OCI-LY3 (cell line): ENCODE data around the gene CITED1.

Experiments
- H2AFZ ChIP-seq: fragments of 200-600, 300-600 bp; shearing (Covaris generic); 2 replicates; pipeline ENCODE4 v1.6.0; 2014; ENCODE audit warnings: antibody characterized with exemption, low read depth, low read length
- H3K27ac ChIP-seq: fragments of 200-600, 300-600 bp; sonication (generic); 2 replicates; pipeline ENCODE4 v1.5.1; 2014; ENCODE audit warnings: mild to moderate bottlenecking, low read length, moderate library complexity, mixed read lengths
- H3K27me3 ChIP-seq: fragments of 200-600, 300-600 bp; sonication (generic); 2 replicates; pipeline ENCODE4 v1.6.1; 2014; ENCODE audit warnings: low read depth, low read length, mixed read lengths
- H3K36me3 ChIP-seq: fragments of 200-600, 300-600 bp; sonication (generic); replicated peaks from 2 replicates; pipeline ENCODE3; 2014; ENCODE audit warnings: low read depth, low read length, mixed read lengths
- H3K4me1 ChIP-seq: fragments of 300-600, 200-600 bp; sonication (generic); 2 replicates; pipeline ENCODE4 v1.6.1; 2014; ENCODE audit warnings: low read length, mixed read lengths
- H3K4me2 ChIP-seq: fragments of 200-600, 300-600 bp; sonication (generic); 2 replicates; pipeline ENCODE4 v1.6.1; 2014; ENCODE audit warnings: low read length, mixed read lengths
- H3K4me3 ChIP-seq: fragments of 300-600, 200-600 bp; sonication (generic); 2 replicates; pipeline ENCODE4 v1.5.1; 2014; ENCODE audit warnings: antibody characterized with exemption, mild to moderate bottlenecking, low read length, moderate library complexity
- H3K79me2 ChIP-seq: fragments of 300-600, 200-600 bp; shearing (Covaris generic); 2 replicates; pipeline ENCODE4 v1.6.1; 2014; ENCODE audit warnings: mild to moderate bottlenecking, low read length, mixed read lengths
- H3K9ac ChIP-seq: fragments of 300-600, 200-600 bp; shearing (Covaris generic); 2 replicates; pipeline ENCODE4 v1.6.0; 2014; ENCODE audit warnings: mild to moderate bottlenecking, low read length, moderate library complexity
- H3K9me3 ChIP-seq: fragments of 200-600, 300-600 bp; shearing (Covaris generic); 2 replicates; pipeline ENCODE4 v1.6.1; 2014; ENCODE audit warnings: low read length, mixed read lengths; ENCODE audit not compliant: insufficient read depth
- H4K20me1 ChIP-seq: fragments of 200-600, 300-600 bp; sonication (generic); 2 replicates; pipeline ENCODE4 v1.6.1; 2016; ENCODE audit warnings: low read length, mixed read lengths; ENCODE audit not compliant: insufficient read depth
- EZH2phosphoT487 ChIP-seq: fragments of 200-600 bp; shearing (Covaris generic); IDR thresholded peaks from 2 replicates; pipeline ENCODE4 v1.6.1; 2018; ENCODE audit warnings: antibody characterized with exemption, mixed run types, low read depth
- TF ChIP-seq, protein P1 (sequence below): fragments of 200-600, 300-600 bp; sonication (generic); IDR thresholded peaks from 2 replicates; pipeline ENCODE4 v1.5.1; 2014; ENCODE audit warnings: antibody characterized with exemption, low read length, low read depth

The CITED1 gene

DNA sequence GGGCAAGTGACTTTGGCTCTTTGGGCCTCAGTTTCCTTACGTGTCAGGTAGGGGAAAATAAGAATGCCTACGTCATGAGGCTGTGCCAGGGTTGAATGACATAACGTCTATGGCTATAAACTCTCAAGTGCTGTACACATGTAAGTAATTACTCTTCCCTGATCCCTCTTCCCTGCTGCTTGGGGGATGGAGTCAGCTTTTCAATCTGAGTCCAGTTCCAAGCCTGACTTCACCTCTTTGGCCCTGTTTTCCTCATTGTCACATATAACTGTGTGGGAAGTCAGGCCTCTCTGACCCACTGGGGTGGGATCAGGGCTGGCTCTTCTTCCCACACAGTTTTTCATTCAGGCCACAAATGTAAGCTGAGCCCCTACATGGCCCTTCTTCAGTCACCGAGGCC lies 11.4 kb upstream of the CITED1 start:
- Histone ChIP-seq H3K27me3 (no peaks in the 10 kb centered on the region), H3K36me3 (no peaks in the 10 kb centered on the region), H3K4me2 (no peak overlapping the region), H3K9me3 (no peaks in the 10 kb centered on the region), H3K4me1 (peaks cover 9% of the 10 kb centered on the region), H2AFZ (no peak overlapping the region), H3K79me2 (no peaks in the 10 kb centered on the region), H3K27ac (no peak overlapping the region), H3K9ac (no peak overlapping the region), H3K4me3 (no peak overlapping the region), H4K20me1 (no peaks in the 10 kb centered on the region)
- TF ChIP-seq, protein P1, sequence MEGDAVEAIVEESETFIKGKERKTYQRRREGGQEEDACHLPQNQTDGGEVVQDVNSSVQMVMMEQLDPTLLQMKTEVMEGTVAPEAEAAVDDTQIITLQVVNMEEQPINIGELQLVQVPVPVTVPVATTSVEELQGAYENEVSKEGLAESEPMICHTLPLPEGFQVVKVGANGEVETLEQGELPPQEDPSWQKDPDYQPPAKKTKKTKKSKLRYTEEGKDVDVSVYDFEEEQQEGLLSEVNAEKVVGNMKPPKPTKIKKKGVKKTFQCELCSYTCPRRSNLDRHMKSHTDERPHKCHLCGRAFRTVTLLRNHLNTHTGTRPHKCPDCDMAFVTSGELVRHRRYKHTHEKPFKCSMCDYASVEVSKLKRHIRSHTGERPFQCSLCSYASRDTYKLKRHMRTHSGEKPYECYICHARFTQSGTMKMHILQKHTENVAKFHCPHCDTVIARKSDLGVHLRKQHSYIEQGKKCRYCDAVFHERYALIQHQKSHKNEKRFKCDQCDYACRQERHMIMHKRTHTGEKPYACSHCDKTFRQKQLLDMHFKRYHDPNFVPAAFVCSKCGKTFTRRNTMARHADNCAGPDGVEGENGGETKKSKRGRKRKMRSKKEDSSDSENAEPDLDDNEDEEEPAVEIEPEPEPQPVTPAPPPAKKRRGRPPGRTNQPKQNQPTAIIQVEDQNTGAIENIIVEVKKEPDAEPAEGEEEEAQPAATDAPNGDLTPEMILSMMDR = no peak
- TF ChIP-seq EZH2phosphoT487 = no peak

- H2AFZ ChIP-seq = no peak overlapping the region
- no peak overlapping the region for H3K4me3 ChIP-seq
- H3K79me2 ChIP-seq = no peaks in the 10 kb centered on the region
- no peaks in the 10 kb centered on the region for H3K27me3 ChIP-seq
- no peak overlapping the region for H3K4me2 ChIP-seq
- TF ChIP-seq, protein P1 = no peak
- TF ChIP-seq EZH2phosphoT487 = no peak
- no peak overlapping the region for H3K9ac ChIP-seq
- H3K27ac ChIP-seq = no peak overlapping the region
- H3K9me3 ChIP-seq = no peaks in the 10 kb centered on the region
- no peaks in the 10 kb centered on the region for H3K36me3 ChIP-seq
- peaks cover 9% of the 10 kb centered on the region for H3K4me1 ChIP-seq
- H4K20me1 ChIP-seq = no peaks in the 10 kb centered on the region
Measured at GRCh38 chrX:72316408-72317110, 10.8 kb upstream of the CITED1 start.

DNA sequence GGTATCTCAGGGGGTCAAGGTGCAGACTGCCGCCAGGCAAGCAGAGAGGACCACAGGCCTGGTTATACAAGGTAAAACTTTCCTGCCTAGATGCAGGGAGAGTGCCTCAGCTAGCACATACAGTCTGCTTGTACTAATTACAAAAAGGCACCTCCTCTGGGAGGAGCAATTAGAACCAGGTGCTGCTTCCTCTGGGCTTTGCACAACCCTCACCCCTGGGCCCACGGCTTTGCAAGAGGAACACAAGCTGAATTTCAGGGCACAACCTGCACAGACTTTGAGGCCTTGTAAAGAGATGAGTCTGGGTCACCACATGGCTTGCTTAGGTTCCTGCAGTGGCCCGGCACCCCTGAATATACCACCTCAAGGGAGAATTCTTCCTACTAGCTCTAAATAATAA lies 9.2 kb upstream of the CITED1 start:
- Histone ChIP-seq H3K36me3 (no peaks in the 10 kb centered on the region), H3K4me1 (peaks cover 9% of the 10 kb centered on the region), H3K9me3 (no peaks in the 10 kb centered on the region), H3K27ac (no peak overlapping the region), H3K4me3 (no peak overlapping the region), H3K79me2 (no peaks in the 10 kb centered on the region), H2AFZ (no peak overlapping the region), H3K4me2 (no peak overlapping the region), H3K27me3 (no peaks in the 10 kb centered on the region), H4K20me1 (no peaks in the 10 kb centered on the region), H3K9ac (no peak overlapping the region)
- TF ChIP-seq, protein P1 = no peak
- no peak for TF ChIP-seq EZH2phosphoT487

DNA sequence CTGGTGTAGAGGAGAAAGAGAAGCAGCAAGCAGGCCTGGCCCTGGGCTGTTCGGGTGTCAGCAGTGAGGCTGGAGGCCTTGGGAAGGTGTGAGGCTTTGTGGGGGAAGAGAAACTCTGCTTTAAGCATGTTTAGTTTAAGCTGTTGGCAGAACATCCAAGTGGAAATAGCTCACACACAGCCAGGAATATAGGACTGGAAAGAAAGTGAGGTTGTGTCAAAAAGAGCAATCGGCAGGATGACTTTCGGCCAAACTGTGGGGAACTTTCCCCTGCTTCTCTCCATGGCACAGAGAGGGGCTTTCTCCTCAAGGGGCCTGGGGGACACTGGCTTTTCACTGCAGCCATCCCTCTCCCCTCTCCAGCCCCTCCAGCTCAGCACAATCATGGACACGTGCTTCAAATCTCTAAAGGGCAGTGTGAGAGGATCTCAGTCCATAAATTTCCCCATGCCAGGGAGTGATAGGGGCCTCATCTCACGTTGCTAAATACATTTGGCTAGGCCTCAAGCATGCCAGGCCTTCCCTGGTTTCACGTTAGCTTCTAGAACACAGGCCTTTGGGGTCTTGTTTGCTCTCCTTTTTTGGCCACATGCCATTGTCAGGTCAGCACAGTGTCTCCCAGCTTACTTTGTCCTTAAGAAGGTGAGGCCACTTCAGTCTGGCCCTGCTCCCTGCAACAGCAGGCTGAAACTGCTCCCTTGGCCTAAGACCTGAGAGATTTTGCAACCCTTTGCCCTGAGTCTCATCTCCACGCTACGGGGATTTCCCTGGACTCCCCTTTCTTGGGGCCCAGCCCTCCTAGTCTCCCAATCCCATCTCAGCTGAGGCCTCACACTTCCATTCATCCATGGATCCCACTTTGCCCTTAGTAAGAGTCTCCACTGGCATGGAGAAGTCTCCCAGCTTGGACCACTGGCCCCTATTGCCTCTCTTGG lies 8.3 kb upstream of the CITED1 start:
- Histone ChIP-seq H3K4me3 (no peak overlapping the region), H3K9me3 (no peaks in the 10 kb centered on the region), H3K27ac (no peak overlapping the region), H2AFZ (no peak overlapping the region), H3K4me1 (peaks cover 9% of the 10 kb centered on the region), H3K79me2 (no peaks in the 10 kb centered on the region), H3K36me3 (no peaks in the 10 kb centered on the region), H4K20me1 (no peaks in the 10 kb centered on the region), H3K9ac (no peak overlapping the region), H3K4me2 (no peak overlapping the region), H3K27me3 (no peaks in the 10 kb centered on the region)
- TF ChIP-seq EZH2phosphoT487 = no peak
- TF ChIP-seq, protein P1 = no peak
